Esophagus squamous epithelium (tissue), 5 donors: ENCODE results near the gene BACE2. TPM values are rescaled to one million over a fixed set of nuclear protein-coding genes. Genes with fewer than 3 reads are reported as not detected.

Experiments
- DNase-seq: peaks from one replicate; lab custom pipeline; 2025; lab: John Stamatoyannopoulos, UW
- H3K27ac ChIP-seq, 4 donors: fragments of 200-600 bp; sonication (generic); one replicate each; pipeline ENCODE4 v1.5.1; 2016 to 2019; ENCODE audit warnings: mild to moderate bottlenecking in 1 of 4
- H3K27me3 ChIP-seq, 4 donors: fragments of 200-600 bp; sonication (generic); 1 replicate in 3 of 4; 2 replicates in 1 of 4; pipeline versions ENCODE4 v1.5.1 to v1.6.0; 2017 to 2021; ENCODE audit warnings: antibody characterized with exemption in 1 of 4
- H3K36me3 ChIP-seq, 3 donors: fragments of 200-600 bp; sonication (generic); one replicate each; pipeline ENCODE4 v1.5.1; 2016 to 2019
- H3K4me1 ChIP-seq, 3 donors: fragments of 200-600 bp; sonication (generic); one replicate each; pipeline ENCODE4 v1.5.1; 2017 to 2019
- H3K4me3 ChIP-seq, 4 donors: fragments of 200-600 bp; sonication (generic); 1 replicate in 3 of 4; 2 replicates in 1 of 4; pipeline ENCODE4 v1.5.1; 2016 to 2019; ENCODE audit warnings: mild to moderate bottlenecking in 2 of 4, moderate library complexity in 1 of 4
- H3K9me3 ChIP-seq, 3 donors: fragments of 200-600 bp; sonication (generic); one replicate each; pipeline ENCODE4 v1.5.1; 2016 to 2019
- CTCF ChIP-seq, 6 experiments: fragments of 450-650 bp in 4 of 6; fragments of 200-600 bp in 2 of 6; sonication (generic) in 2 of 6; IDR thresholded peaks; one replicate each; pipeline ENCODE4 v1.5.1; 2016 to 2019; ENCODE audit warnings: antibody characterized with exemption in 6 of 6, mild to moderate bottlenecking in 4 of 6, moderate library complexity in 4 of 6
- POLR2A ChIP-seq, 4 donors: fragments of 450-650 bp; IDR thresholded peaks; one replicate each; pipeline ENCODE4 v1.6.1; 2017; ENCODE audit warnings: antibody characterized with exemption in 4 of 4, mild to moderate bottlenecking in 4 of 4, moderate library complexity in 3 of 4
- WGBS, 2 donors: methylation state at CpG; one replicate each; pipeline ENCODE4 v1.1.5; 2018; 5-methylcytosine and 5-hydroxymethylcytosine counted together
- intact Hi-C: fragments of 100-400 bp; cut with DNase I; formaldehyde crosslinking; loops from one replicate; pipeline ENCODE4 v1.15.0; 2022
- total RNA-seq, 4 donors: library from RNA; depleted of rRNA; stranded (reverse); fragments of >200 nt; gene quantifications; one replicate each; pipeline ENCODE4 v1.1.0, GENCODE V29; 2016
- donor health status: DM: yes; HTN: yes; CAD: no.

BACE2 gene
- total RNA-seq, 4 donors from 2014 or later = 32.8 to 51.5 (median 47.1) TPM

- TF ChIP-seq POLR2A (IDR thresholded peaks at IDR 0.05) (no peak), CTCF (IDR thresholded peaks at IDR 0.05) (no peak)
- Histone ChIP-seq H3K36me3 (peaks cover 0 to 58% (median 8%) of the 10 kb centered on the region in 3 donors), H3K27ac (no peak overlapping the region)
Observed at GRCh38 chr21:41260428-41260827, 92.5 kb downstream of the BACE2 start.

GRCh38 chr21:41267346-41267745 is 99.4 kb downstream of the BACE2 start:
- H3K9me3 ChIP-seq = peaks cover 0 to 10% (median 7%) of the 10 kb centered on the region in 3 donors
- H3K4me3 ChIP-seq = no peak overlapping the region
- no peaks in the 10 kb centered on the region for H3K4me1 ChIP-seq
- 89 to 100% methylated on average over 2 of the region's 2 CpGs for WGBS, 2 donors
- H3K27me3 ChIP-seq = no peaks in the 10 kb centered on the region
- TF ChIP-seq POLR2A (IDR thresholded peaks at IDR 0.05) (no peak), CTCF (IDR thresholded peaks at IDR 0.05) (no peak)
- intact Hi-C loops = no loop called here
- DNase-seq = no peak
- H3K27ac ChIP-seq = no peak overlapping the region
- peaks cover 0 to 31% (median 0%) of the 10 kb centered on the region in 3 donors for H3K36me3 ChIP-seq

More at GRCh38 chr21:41260428-41260827, 92.5 kb downstream of the BACE2 start:
- H3K4me1 ChIP-seq = no peaks in the 10 kb centered on the region
- 95 to 97% methylated on average over 5 to 7 of the region's 8 CpGs for WGBS, 2 donors
- H3K4me3 ChIP-seq = no peak overlapping the region
- intact Hi-C loops = no loop called here
- no peak for DNase-seq
- no peaks in the 10 kb centered on the region for H3K9me3 ChIP-seq
- no peaks in the 10 kb centered on the region for H3K27me3 ChIP-seq

GRCh38 chr21:41269535-41269934 is 101.6 kb downstream of the BACE2 start:
- 39 to 40% methylated on average over 1 of the region's 1 CpG for WGBS, 2 donors
- Histone ChIP-seq H3K4me1 (no peaks in the 10 kb centered on the region), H3K4me3 (no peak overlapping the region), H3K36me3 (peaks cover 0 to 30% (median 0%) of the 10 kb centered on the region in 3 donors), H3K9me3 (peaks cover 0 to 10% (median 7%) of the 10 kb centered on the region in 3 donors), H3K27me3 (no peaks in the 10 kb centered on the region), H3K27ac (no peak overlapping the region)
- no peak for TF ChIP-seq CTCF (IDR thresholded peaks at IDR 0.05)
- no peak for TF ChIP-seq POLR2A (IDR thresholded peaks at IDR 0.05)
- no peak for DNase-seq
- intact Hi-C loops = no loop called here

GRCh38 chr21:41277196-41277595 is 109.2 kb downstream of the BACE2 start:
- H3K4me1 ChIP-seq = no peaks in the 10 kb centered on the region
- peaks cover 0 to 2% (median 2%) of the 10 kb centered on the region in 3 donors for H3K9me3 ChIP-seq
- no peak for DNase-seq
- no peak overlapping the region for H3K4me3 ChIP-seq
- intact Hi-C loops = no loop called here
- TF ChIP-seq CTCF (IDR thresholded peaks at IDR 0.05) (no peak), POLR2A (IDR thresholded peaks at IDR 0.05) (no peak)
- H3K36me3 ChIP-seq = peaks cover 0 to 41% (median 6%) of the 10 kb centered on the region in 3 donors
- no peaks in the 10 kb centered on the region for H3K27me3 ChIP-seq
- no peak overlapping the region for H3K27ac ChIP-seq
- WGBS, 2 donors = 80 to 86% methylated on average over 11 to 12 of the region's 12 CpGs

- intact Hi-C loops = no loop called here
- Histone ChIP-seq H3K36me3 (peaks cover 0 to 35% (median 6%) of the 10 kb centered on the region in 3 donors), H3K27me3 (peaks cover 0 to 3% (median 0%) of the 10 kb centered on the region in 4 donors), H3K4me3 (no peak overlapping the region), H3K4me1 (no peaks in the 10 kb centered on the region), H3K9me3 (no peaks in the 10 kb centered on the region), H3K27ac (no peak overlapping the region)
- WGBS, 2 donors = 69 to 73% methylated on average over 4 of the region's 4 CpGs
- TF ChIP-seq POLR2A (IDR thresholded peaks at IDR 0.05) = no peak
- no peak for TF ChIP-seq CTCF (IDR thresholded peaks at IDR 0.05)
- no peak for DNase-seq
Observed at GRCh38 chr21:41277846-41278245, 109.9 kb downstream of the BACE2 start.
